GM18519 (cell line): ENCODE measurements around the gene TRIM24.
A peak's percentile ranks its signal among the peaks of the same experiment; 100 is the strongest.
"Not testable (repeated sequence)": the region's sequence is repeated elsewhere in the genome, so short reads cannot be mapped to it uniquely, and the experiment has no call there.

ENCODE experiments used
- ATAC-seq: cut with Tn5 transposase; IDR thresholded peaks from one replicate; pipeline ENCODE4 v1.9.1; 2021; ENCODE audit warnings: mild to moderate bottlenecking, moderate library complexity; ENCODE audit not compliant: unreplicated experiment, low FRiP score

TRIM24 gene

GRCh38 chr7:138491612-138492386, 31.7 kb downstream of the TRIM24 start:
- ATAC-seq: no peak

- no peak for ATAC-seq
Observed at GRCh38 chr7:138492423-138492822, 32.4 kb downstream of the TRIM24 start.

- no peak for ATAC-seq
Observed at GRCh38 chr7:138493535-138493934, 33.5 kb downstream of the TRIM24 start.

GRCh38 chr7:138495485-138495884, 35.4 kb downstream of the TRIM24 start:
- ATAC-seq: no peak

GRCh38 chr7:138499340-138499739, 39.3 kb downstream of the TRIM24 start:
- ATAC-seq: no peak

GRCh38 chr7:138500303-138500702, 40.2 kb downstream of the TRIM24 start:
- not testable (repeated sequence) for ATAC-seq

GRCh38 chr7:138500892-138501291, 40.8 kb downstream of the TRIM24 start:
- ATAC-seq: no peak

GRCh38 chr7:138502023-138502767, 42.1 kb downstream of the TRIM24 start:
- ATAC-seq: no peak

GRCh38 chr7:138505361-138505873, 45.4 kb downstream of the TRIM24 start:
- no peak for ATAC-seq

- ATAC-seq: no peak
Observed at GRCh38 chr7:138506764-138507163, 46.7 kb downstream of the TRIM24 start.

GRCh38 chr7:138510003-138510402, 49.9 kb downstream of the TRIM24 start:
- ATAC-seq: peak; percentile 54

- no peak for ATAC-seq
Observed at GRCh38 chr7:138512092-138512858, 52.2 kb downstream of the TRIM24 start.

- ATAC-seq: no peak
Observed at GRCh38 chr7:138512885-138513284, 52.8 kb downstream of the TRIM24 start.

- ATAC-seq: no peak
Observed at GRCh38 chr7:138513344-138513871, 53.3 kb downstream of the TRIM24 start.

- no peak for ATAC-seq
Observed at GRCh38 chr7:138514044-138514443, 54.0 kb downstream of the TRIM24 start.

GRCh38 chr7:138515001-138515528, 55.0 kb downstream of the TRIM24 start:
- peak; percentile 63 for ATAC-seq

- no peak for ATAC-seq
Observed at GRCh38 chr7:138519061-138519798, 59.2 kb downstream of the TRIM24 start.

- ATAC-seq: no peak
Observed at GRCh38 chr7:138520742-138521141, 60.7 kb downstream of the TRIM24 start.

GRCh38 chr7:138521837-138522461, 61.9 kb downstream of the TRIM24 start:
- no peak for ATAC-seq
